HG02970 (cell line): ENCODE measurements around the gene TMEM120B.
"Not testable (repeated sequence)": the region's sequence is repeated elsewhere in the genome, so short reads cannot be mapped to it uniquely, and the experiment has no call there.

ENCODE experiments used
- ATAC-seq: cut with Tn5 transposase; IDR thresholded peaks from one replicate; pipeline ENCODE4 v1.9.1; 2021; ENCODE audit warnings: mild to moderate bottlenecking, moderate library complexity, moderate number of reproducible peaks; ENCODE audit not compliant: unreplicated experiment, low FRiP score

TMEM120B gene

GRCh38 chr12:121738340-121738858 lies 25.8 kb downstream of the TMEM120B start:
- ATAC-seq, result no peak

GRCh38 chr12:121740847-121741246 lies 28.3 kb downstream of the TMEM120B start:
- no peak for ATAC-seq

- ATAC-seq, result no peak
Measured at GRCh38 chr12:121741743-121742142, 29.2 kb downstream of the TMEM120B start.

DNA sequence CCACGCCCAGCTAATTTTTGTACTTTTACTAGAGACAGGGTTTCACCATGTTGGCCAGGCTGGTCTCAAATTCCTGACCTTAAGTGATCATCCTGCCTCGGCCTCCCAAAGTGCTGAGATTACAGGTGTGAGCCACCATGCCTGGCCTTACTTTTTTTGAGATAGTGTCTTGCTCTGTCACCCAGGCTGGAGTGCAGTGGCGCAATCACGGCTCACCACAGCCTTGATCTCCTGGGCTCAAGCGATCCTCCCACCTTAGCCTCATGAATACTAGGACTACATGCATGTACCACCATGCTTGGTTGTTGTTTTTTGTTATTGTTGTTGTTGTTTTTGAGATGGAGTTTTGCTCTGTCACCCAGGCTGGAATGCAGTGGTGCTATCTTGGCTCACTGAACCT lies 33.0 kb downstream of the TMEM120B start:
- not testable (repeated sequence) for ATAC-seq

DNA sequence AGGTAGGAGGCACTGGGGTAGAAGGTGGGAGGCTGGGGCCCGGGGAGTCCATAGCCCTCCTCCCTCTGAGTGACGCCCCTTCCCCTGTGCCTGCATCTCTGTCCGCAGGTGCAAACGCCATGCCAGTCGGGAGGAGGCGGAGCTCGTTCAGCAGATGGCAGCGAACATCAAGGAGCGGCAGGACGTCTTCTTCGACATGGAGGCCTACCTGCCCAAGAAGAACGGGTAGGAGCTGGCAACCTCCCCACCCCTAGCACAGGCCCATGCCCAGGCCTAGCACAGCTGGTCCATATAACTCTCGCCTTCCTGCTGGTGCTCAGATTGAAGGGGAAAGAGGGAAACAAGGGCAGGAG lies 35.6 kb downstream of the TMEM120B start:
- no peak for ATAC-seq

DNA sequence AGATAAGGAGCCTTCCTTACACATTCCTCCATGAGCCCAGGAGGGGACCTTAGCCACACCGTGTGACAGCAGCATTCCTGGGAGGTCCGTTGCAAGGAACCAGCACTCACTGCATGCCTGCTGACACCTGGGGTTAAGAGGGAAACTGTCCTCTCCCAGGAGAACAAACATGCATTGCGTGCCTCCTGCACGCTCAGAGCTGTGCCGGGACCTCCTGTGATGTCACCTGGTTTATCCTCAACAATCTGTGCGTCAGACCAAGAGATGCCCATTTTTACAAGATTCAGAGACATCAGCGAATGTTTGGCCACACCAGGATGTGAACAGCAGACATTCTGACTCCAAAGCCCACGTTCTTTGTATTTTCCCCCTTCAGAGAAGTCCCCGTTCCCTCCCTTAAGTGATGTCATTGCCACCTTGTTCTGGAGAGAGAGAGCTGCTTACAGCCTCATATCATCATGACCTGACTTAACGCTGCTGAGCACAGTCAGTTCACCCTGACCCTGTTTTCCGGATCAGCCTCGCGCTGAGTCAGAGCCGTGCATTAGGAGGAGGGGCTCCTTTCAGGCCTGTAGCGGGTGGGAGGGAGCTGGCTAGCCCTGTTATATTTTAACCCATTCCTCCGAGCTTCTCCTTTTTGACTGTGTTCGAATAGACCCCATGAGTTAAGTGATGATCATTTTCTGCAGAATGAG lies 36.2 kb downstream of the TMEM120B start:
- ATAC-seq, result no peak

DNA sequence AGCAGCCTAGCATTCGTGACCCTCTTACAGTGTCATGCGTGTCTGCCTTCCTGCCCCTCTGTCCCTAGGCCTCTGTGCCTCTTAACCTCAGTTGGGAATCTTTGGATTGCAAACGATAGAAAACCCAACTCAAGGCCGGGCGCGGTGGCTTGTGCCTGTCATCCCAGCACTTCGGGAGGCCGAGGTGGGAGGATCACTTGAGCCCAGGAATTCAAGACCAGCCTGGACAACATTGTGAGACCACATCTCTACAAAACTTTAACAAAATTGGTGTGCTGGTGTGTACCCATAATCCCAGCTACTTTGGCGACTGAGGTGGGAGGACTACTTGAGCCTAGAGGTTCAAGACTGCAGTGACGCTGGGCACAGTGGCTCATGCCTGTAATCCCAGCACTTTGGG lies 36.7 kb downstream of the TMEM120B start:
- no peak for ATAC-seq

DNA sequence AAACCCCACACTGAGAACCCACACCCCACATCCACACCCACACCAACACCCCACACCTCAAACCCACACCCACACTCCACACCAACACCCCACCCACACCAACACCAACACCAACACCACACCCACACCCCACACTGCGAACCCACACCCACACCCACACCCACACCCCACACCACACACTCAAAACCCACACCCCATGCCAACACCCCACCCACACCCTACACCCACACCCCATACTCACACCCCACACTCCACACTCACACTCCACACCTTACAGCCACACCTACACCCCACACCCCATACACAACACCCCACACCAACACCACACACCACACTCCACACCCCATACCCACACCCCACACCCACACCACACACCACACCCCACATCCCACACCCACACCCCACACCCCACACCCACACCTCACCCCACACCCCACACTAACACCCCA lies 38.0 kb downstream of the TMEM120B start:
- no peak for ATAC-seq

DNA sequence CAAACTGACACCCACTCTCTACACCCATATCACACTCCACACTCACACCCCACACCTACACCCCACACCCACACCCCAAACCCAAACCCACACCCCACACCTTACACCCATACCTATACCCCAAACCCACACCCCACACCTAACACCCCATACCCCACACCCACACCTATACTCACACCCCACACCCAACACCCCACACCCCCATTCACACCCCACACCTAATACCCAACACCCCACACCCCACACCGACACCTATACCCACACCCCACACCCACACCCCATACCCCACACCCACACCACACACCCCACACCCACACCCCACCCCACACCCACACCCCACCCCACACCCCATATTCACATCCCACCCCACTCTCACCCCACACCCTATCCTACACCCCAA lies 38.5 kb downstream of the TMEM120B start:
- ATAC-seq, result no peak

DNA sequence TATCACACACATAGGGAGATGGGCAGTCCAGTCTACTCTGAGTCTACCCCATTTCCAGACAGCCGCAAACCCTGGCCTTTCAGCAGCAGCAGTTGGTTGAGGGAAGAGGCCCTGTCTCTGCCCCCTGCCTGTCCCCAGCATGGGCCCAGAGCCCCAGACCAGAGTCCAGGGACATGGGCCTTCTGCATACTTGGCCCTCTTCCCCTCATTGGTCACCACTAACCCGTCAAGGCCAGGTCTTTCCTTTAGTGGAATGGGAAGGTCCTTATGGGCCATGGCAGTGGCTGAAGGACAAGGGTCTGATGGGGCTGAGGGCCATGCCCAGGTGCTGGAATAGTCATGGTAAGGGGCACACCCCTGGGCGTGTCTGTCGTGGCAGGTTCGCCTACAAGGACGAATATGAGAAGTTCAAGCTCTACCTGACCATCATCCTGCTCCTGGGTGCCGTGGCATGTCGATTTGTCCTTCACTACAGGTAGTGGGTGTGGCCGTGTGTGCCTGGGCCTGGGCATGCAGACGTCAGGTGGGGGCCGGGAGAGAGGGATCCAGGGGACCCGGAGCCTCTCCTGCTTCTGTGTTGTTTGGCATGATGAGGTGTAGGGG lies 39.3 kb downstream of the TMEM120B start:
- ATAC-seq, result no peak

- no peak for ATAC-seq
Measured at GRCh38 chr12:121753844-121754264, 41.3 kb downstream of the TMEM120B start.

DNA sequence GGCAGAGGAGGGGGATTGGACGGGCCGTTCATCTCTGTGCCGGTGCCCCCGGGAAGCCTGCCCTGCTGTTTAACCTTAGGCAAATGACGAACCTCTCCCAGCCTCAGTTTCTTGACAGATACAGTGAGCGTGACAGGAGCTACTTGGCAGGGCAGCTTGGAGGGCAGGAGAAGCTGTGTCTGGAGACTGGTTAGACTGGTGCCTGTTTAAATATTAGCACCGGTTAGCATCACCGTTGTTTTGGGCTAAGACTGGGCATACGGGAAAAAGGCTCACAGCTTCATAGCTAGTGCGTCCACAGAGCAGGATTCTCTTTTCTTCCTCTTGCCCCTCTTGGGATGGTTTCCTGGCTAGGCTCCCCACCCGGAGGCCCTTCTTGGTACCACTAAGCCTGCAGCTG lies 42.3 kb downstream of the TMEM120B start:
- no peak for ATAC-seq

DNA sequence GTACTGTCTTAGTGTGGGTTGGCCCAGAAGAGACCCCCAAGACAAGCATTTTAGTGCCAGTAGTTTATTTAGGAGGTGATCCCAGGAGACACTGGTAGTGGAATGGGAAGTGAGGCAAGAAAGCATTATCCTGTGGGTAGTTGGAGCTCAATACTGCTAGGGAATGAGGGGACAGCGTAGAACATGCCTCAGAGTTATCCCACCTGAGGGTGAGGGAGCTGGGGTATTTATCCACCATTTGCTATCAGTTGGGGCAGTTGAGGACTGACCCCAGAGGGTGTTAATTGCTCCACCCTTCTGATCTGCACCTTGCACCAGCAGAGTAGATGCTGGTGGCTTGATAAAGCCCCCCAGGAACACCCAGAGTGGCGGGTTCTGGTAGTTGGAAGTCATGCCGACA lies 43.0 kb downstream of the TMEM120B start:
- no peak for ATAC-seq

GRCh38 chr12:121758536-121758935 lies 46.0 kb downstream of the TMEM120B start:
- ATAC-seq, result not testable (repeated sequence)

DNA sequence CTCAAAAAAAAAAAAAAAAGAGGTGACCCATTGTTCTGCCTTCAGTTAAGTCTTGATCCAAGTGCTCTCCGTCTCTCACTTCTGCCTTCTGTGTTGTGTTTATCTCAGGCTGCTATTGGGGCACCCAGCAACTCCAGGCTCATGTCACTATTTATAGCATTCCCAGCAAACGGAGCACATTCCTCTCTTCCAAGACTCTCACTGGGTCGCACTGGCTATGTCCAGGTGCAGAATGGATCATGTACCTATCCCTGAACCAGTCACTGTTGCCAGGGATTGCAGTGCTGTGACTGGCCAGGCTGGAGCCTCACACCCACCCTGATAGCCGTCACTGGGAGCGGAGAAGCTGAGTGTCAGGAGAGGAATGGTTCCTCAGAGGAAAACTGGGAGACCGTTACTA lies 49.7 kb downstream of the TMEM120B start:
- ATAC-seq, result no peak

- no peak for ATAC-seq
Measured at GRCh38 chr12:121764808-121765207, 52.3 kb downstream of the TMEM120B start.

- ATAC-seq, result no peak
Measured at GRCh38 chr12:121765573-121765972, 53.0 kb downstream of the TMEM120B start.

DNA sequence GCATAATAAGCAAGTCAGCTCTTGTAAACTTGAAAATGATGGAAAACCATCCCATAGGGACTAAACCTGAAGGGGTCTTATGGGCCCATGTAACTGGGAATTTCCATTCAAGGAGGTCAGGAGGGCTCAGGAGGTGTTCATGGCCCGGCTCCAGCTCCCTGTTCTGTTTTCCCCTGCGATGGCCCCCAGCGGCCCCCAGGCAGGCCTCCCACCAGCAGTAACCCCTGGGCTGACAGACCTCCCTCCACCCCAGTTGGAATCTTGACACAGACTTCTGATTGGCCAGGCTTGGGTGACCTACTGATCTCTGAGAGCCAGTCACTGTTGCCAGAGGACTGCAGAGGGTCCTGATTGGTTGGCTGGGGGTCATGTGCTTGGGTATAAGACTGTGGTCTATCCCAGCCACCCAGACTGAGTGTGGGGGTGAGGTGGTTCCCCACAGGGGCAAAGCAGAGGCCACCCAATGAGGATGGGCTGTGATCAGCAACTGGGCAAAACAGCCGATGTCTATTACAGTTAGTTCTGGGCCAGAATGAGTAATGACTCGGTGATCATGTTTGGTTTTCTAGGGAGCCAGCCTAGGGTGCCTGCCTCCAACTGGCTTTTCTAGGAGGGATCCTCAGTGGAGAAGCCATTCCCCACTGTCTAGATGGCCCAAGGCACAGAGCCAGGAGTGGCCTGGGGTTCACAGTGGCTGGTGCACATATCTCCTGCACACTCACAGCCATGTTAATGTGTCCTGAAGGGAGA lies 53.9 kb downstream of the TMEM120B start:
- ATAC-seq, result no peak

DNA sequence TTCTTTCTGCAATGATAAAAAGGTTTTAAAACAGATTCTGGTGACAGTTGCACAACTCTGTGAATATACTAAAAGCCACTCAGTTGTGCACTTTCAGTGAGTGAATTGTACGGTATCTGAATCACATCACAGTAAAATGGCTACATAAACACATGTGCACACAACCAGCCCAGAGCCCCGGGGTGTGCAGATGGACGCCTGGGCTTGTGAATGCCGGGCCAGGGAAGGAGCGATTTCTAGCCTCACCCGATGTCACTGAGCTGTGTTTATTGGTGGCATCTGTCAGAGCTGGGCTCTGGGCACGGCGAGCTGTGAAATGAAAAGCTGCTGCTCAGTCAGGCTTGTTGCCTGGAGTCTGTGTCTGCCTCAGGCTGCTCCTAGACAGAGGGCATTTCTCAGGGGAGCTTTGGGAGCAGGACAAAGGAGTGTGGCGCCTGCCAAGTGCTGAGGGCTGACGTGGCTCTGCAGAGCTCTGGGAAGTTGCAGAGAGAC lies 55.0 kb downstream of the TMEM120B start:
- no peak for ATAC-seq

GRCh38 chr12:121769297-121769830 lies 56.8 kb downstream of the TMEM120B start:
- ATAC-seq, result no peak

DNA sequence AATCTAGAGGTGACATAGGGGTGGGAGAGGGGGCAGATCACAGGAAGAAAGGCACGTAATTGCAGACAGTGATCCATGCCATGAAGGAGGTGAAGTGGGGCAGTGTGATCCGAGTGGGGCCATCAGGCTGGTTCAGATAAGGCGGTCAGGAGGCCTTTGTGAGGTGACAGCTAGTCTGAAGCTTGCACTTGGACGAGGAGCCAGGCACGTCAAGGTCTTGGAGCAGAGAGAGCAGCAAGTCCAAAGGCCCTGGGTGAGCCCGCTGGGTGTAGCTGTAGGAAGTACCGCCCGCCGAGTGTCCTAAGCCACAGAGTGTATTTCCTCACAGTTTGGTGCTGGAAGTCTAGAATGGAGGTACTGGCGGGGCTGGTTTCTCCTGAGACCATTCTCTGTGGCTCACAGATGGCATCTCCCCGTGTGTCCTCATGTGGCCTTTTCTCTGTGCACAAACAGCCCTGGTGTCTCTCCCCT lies 57.3 kb downstream of the TMEM120B start:
- ATAC-seq, result no peak
